ENCODE measurements around the gene CEP164.

The CEP164 gene

DNA sequence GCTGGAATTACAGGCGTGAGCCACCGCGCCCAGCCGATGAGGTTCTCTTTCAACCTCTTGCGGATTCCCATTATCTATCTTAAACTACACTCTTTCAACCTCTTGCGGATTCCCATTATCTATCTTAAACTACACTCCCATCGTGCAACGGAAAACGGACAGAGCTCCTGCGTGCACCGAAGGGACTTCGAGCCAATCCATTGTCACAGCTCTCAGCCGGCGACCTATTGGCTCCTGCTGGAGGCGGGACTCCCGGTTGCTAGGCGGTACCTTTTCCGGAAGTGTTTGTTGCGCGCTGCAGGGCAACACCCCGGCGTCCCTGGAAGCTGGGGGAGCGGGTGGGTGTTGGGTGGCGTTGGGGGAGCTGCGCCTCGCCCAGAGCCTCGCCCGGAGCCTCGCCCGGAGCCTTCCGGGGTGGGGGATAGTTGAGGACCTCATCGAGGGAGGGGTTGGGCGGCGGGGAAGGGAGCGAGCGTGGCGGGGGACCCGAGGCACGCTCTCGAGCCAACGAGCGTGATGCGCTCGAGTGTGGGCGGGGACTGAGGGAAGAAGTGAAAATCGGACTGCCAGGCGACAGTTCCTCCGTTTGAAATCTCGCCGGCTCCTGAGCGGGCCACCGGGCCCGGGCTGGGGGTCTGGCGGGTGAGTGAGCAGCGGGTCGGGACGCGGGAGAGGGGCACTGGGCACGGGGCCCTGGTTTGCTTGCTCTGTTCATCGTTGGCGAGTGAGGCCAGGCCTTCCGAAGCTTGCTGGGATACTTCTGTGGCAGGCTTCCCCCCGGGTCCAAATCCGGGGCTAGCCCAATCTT, at the start of gene CEP164:
CEP164 (plus strand) TSS at position 288 of the 808 bp plus-strand sequence. CDS start 10,733 bp downstream, outside the sequence.
- DNase-seq = peak; percentile 68

DNA sequence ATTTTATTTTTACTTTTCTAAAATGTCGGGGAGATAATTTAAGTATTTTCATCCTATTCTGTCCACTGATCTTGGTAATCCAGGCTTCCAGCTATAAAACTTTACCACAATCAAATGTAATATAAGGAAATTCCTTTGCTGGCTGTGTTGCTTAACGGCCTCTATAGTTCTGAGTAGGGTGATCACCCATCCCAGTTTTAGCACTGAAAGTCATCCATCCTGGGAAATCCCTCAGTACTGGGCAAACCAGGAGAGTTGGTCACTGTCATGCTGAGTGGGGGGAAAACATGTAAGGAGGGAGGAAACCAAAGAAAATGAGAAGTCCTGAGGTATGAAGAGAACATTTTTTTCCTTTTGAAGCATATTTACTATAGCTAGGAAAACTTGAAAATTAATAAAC, 49.3 kb upstream of the CEP164 start:
- no peak for DNase-seq

DNA sequence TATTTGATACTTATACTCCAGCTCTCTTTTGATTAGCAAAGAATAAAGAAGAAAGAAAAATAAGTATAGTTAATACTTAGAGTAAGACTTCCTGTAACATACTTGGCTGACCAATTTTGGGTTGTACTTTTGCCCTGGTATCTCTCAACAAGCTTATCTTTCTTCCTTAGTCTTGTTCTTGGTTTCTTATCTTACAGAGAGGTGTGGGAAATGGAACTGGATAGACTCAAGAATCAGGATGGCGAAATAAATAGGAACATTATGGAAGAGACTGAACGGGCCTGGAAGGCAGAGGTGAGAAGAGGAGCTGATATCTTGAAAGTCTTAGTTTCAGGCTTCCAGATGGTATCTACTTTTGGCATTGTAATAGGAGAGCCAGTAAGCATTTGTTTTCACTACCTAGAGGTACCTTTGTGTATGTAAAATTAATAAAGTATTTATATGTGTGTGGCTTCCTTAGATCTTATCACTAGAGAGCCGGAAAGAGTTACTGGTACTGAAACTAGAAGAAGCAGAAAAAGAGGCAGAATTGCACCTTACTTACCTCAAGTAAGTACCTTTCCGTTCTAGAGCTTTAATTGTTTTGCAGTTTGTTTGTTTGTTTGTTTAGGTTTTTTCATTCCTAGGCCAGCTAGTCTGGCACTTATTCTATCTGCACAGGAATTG, 47.8 kb upstream of the CEP164 start:
- DNase-seq = no peak

DNA sequence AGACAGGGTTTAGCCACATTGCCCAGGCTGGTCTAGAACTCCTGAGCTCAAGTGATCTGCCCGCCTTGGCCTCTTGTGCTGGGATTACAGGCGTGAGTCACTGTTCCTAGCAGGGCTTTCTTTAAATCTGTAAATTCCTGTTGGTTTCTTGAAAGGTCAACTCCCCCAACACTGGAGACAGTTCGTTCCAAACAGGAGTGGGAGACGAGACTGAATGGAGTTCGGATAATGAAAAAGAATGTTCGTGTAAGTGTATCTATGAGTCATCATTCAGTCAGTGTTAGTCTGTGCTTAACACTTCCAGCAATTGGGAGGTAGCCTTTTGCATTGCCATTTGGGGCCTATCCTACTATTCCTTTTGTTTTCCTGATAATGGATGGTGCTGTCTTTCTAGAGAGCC, 46.5 kb upstream of the CEP164 start:
- no peak for DNase-seq

DNA sequence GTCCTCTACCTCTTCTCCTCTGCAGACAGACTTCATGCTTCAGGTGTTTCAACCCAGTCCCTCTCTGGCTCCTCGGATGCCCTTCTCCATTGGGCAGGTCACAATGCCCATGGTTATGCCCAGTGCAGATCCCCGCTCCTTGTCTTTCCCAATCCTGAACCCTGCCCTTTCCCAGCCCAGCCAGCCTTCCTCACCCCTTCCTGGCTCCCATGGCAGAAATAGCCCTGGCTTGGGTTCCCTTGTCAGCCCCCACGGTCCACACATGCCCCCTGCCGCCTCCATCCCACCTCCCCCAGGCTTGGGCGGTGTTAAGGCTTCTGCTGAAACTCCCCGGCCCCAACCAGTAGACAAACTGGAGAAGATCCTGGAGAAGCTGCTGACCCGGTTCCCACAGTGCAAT, 45.8 kb upstream of the CEP164 start:
- no peak for DNase-seq

DNA sequence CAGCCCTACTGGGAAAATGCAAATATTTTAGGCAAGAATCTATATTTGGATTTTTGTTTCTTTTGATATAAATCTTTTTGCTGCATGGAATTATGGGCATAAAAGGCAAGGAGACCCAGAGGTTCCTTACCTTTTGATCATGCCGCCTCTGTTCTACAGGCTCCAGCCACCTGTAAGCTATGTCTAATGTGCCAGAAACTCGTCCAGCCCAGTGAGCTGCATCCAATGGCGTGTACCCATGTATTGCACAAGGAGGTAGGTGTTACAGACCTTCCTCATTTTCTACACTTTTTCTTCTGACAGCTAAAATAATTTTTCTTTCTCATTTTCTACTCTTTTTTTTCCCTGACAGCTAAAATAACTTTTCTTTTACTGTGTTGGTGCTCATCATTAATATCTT, 44.7 kb upstream of the CEP164 start:
- DNase-seq = no peak

DNA sequence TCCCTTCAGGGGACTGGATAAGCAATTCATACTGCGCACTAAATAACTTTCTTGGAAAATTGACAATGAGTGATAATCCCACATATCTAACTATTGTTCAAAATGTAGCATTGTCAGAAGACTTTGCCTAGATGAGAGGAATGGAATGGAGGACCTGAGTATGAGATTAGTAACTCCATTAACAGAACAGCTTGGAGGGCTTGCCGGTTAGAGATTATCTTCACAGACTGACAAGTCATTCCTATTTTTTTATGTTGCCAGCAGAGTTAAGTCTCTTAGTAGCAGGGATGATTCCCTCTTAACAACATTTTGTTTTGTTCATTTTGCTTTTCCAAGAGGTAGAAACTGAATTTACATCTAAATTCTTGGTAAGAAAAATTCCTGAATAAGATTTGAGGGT, 43.6 kb upstream of the CEP164 start:
- no peak for DNase-seq

DNA sequence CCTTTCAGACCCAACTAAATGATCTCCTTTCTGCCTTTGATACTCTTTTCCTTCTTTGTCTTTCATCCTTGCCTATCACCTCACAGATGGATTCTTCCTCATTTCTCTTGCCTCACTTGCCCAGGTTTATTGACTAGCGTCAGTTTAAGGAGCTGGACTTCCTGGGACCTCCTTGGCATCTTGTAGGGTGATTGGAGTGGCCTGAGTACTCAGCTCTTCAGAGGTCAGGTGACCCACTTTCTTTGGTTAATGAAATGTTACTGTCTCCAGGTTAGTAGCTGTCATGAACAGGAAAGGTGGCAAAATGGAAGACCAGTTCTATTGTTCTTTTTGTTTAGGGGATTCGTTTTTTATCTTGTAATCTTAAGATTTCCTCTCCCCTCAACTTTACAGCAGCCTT, 41.1 kb upstream of the CEP164 start:
- no peak for DNase-seq

DNA sequence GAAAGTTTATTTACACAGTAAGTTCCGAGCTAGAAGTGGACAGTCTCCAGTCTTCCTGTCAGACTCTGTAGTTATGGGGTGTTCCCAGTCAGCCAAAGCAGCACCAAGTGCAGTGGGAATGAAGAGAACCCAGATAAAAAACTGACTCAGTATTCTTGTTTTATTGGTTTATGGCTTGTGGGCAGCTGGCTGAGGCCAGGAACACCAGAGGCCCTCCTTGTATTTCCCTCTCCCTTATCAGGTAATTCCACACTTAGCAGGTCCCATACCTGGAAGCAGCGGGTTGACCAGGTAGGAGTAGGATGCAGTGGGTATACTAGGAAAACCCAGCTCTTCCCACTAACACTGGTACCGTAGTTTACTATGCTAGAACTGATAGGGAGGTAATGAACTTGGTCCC, 40.0 kb upstream of the CEP164 start:
- no peak for DNase-seq

DNA sequence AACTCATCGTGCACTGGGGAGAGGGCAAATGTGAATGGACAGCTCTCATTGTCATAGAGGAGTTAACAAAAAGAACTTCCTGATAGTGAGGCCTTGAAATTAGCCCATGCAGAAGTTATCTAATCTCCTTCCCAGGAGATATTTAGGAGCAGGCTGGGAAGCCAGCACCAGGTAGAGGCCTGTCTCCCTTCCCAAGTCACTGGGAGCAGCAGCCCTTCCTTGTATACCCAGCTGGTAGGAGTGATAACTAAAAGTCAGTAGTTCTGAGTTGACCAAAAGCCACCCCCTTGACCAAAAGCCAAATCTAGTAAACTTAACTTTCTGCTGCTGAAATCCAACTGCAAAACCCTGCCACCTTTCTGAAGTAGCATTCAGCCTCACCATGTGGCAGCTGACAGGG, 37.9 kb upstream of the CEP164 start:
- DNase-seq = no peak

DNA sequence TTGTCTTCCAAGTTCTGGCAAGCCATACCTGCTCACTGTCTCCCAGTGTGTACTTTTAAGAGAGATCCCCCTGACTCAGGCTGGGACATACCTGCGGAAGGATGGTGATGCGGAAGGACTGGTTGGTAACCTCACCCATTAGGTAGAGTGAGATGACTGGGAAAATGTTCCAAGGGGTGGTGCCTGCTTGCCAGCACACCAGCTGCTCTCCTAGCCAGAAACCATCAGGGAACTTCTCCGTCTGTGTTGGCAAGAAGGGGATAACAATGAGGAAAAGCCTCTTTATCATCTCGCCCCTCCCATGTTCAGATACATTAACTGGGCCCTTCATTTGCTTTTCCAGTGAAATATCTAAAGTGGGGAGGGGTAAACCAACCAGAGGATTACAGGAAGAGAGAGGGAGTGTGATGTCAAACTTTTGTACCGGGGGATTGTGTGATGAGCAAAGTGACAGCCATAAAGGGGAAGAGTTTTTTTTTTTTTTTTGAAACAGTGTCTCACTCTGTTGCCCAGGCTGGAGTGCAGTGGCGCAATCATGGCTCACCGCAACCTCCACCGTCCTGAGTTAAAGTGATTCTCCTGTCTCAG, 36.8 kb upstream of the CEP164 start, which contains the start of gene BACE1-AS:
BACE1-AS (plus strand) TSS at position 538 of the 588 bp plus-strand sequence.
- no peak for DNase-seq

DNA sequence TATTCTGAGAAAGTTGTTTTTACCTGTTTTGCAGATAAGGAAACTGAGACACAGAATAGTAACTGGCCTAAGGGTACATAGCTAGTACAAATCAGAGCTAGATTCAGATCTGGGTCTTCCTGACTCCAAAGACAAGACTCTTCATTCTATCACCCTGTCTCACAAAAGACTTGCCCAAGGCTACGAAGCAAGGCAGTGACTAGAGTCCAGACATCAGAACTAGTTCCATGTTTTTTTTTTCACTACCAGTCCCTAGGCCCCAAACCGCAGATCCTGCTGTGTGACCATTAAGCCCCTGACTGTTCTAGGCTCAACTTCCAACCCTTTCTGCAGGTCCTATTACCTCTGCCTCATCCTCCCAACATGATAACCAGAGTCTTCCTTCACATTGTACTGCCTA, 35.0 kb upstream of the CEP164 start:
- no peak for DNase-seq

DNA sequence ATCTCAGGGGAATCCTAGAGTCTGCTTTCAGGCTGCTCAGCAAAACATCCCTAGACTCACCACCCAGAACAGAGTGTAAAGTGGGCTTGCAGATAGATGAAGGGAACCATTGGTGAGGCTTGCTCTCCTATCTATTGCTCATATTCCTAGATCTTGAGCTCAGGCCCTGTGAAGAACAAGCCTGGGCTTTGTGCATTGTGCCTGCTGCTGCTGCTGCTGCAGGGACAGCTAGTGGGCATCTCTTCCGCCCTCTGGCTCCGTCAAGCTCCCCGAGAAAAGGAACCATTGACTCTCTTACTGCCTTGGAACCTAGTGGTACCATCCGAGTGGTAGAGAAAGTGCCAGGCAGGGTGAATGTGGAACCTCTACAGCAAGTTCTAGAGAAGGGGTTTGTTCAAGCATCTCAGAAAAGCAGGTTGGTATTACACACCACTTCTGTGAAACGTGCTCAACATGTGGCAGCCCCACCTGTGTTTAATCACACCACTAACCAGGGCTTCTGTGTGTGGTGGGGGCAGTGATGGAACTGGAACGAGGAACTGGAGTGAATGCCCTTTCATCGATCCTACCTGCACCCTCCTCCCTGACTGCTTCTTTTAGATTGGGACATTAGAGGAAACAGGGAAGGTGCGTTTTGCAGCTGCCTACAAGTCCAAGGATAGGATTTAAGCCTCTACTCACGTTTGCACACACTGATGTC, 32.1 kb upstream of the CEP164 start:
- DNase-seq = no peak

DNA sequence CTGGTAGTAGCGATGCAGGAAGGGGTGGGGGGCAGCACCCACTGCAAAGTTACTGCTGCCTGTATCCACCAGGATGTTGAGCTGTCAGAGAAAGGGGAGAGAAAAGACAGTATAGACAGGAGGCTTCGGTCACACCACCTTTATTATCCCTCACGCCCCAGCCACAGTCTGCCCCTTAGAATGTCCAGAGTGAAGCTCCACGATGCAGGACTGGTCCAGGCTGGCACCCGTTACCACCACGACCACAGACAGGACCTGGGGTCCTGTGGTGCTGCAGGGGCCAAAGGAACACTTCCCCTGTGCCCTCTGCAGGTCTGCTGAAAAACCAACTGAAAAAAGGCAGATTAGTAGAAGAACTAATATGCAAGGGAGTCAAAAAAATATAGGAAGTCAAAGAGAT, 30.8 kb upstream of the CEP164 start:
- DNase-seq = no peak

DNA sequence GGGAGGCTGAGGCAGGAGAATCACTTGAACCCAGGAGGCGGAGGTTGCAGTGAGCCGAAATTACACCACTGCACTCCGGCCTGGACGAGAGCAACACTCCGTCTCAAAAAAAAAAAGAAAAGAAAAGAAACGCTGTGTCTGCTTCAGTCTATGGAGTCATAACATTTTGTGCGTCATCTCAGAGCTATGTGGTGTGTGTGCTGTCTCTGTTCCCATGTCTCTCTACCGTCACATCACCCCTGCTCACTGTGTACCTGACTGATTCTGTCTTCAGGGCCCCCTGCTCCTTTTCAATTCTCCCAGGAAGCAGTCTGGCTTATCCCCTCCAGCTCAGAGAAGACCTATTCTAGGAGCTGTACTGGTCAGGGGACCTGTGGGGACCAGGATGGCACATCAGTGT, 29.5 kb upstream of the CEP164 start:
- DNase-seq = no peak

DNA sequence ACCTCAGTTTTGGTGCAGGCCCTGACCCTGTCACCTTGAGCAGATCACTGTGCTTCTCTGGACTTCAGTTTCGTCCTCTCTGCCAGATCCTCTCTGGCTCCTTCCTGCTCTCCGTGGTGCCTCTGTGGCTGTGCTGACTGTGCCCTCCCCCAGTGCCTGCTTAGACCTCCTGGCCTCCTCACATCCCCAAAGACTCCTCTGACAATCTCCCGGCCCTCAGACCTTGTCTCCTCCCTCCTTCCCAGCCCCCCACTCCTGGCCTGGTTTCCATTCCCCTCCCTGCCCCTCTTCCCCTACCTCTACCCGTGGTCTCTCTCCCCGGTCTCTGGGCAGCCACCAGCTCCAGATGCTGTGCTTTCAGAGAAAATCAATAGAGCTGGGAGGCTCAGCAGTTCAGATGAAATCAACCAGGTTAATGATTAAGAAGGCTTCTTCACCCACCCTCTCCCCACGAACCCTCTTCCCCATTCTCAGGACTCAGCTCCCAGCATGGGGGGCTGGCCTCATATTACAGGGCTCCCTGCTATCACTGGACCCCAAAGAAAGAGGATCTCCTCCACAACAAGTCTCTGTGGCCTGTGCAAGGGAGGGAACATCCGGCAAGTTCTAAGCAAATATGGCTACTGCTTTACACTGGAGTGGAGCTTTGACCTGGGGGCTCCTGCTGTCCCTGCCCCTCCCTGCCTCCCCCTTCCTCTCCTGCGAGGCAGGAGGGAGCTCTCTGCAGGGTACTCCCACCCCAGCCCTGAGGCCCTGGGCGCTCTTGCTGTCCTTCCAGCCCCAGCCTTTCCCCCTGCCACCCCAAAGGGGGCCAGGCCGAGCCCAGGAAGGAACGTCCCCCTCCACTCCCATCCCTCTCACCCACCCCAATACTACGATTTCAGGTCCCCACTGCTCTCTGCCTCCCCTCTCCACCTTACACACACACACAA, 28.0 kb upstream of the CEP164 start:
- no peak for DNase-seq

DNA sequence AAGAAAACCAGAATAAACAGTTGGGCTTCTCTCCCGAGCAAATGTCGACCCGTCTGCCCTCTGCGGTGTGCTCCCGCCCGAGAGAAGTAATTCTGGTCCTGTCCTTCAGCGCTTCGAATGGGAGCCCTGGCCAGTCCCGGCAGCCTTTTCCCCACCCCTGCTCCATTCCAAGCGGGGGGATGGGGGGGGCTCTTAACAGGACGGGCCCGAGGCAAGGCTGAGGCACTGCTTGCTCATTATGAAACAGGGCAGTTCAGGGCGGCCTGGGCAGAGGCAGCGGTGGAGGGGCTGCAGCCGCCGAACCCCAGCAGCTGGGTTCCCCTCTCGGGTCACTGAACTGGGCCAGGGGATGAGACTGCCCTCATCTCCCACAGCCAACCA, 27.4 kb upstream of the CEP164 start:
- no peak for DNase-seq

DNA sequence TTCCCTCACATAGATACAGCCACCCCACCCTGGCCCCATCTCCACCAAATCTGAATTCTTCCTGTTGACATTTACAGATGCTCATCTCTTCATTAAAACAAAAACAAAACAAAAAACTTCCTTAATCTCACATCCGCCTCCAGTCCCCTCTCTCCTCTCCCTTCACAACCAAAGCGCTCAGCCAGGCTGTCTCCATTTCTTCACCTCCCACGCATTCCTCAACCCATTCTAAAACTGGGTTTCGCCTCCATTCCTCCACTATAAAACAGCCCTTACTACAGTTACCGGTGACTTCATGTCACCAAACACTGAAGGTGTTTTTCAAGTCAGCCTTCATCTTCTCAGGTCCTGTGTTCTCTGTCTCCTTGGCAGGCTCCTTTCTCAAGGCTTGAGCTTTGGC, 26.9 kb upstream of the CEP164 start:
- DNase-seq = no peak

DNA sequence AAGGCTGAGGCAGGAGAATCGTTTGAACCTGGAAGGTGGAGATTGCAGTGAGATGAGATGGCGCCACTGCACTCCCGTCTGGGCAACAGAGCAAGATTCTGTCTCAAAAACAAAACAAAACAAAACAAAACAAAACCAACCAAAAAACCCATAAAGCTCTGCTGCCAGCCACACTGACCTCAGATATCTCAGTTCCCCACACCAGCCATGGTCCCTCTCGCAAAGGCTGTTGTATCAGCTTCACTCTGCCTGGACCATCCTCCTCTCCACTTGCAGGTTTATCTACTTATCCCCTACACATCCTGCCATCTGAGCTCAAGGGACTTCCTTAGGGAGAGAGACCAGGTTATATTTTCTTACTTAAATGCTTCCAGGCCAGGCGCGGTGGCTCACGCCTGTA, 25.4 kb upstream of the CEP164 start:
- no peak for DNase-seq

DNA sequence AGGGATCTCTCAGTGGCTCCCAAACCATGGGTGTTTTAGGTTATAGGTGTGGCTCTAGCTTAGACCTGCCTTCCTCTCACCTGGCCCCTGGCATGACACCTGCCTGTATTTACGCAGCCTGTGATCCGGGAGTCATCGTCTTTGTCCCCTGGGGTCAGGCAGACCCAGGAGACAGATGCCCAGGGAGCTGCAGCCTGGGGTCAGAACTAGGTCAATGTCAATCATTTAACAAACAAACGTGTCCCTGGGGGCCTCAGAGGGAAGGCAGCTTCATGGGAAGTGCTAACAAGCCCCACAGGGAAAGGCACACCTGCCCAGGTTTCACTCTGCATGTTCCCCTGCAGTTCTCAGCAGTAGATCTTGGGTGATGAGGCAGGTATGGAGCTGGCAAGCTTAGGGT, 24.6 kb upstream of the CEP164 start:
- no peak for DNase-seq

DNA sequence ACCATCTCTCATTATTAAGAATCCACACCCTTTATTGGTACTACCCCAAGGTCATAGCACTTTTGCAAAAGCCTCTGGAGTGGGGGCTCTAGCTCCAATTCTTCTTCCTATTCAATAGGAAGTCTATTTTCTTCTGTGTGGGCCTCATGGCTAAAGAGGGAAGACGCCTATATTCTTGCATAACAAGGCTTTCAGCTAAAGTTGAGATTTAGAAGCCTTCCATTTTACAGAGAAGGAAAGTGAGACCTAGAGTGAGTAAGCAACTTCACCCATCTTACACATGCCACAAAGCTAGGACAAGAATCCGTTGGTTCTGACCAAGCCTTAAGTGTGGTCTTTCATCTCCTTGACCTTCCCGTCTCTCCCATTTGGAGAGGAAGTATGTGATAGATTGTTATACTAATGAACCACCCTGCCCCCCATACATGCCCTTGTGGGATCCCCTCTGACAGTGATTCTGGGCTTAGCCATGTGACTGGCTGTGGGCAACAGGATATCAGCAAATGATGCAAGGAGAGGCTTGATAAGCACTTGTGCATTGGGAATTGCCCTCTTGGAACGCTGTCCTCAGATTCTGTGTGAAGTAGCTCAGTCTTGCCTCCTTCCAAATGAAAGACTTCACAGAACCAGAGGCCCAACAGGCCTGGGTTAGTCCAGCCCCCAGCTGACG, 23.9 kb upstream of the CEP164 start:
- no peak for DNase-seq

DNA sequence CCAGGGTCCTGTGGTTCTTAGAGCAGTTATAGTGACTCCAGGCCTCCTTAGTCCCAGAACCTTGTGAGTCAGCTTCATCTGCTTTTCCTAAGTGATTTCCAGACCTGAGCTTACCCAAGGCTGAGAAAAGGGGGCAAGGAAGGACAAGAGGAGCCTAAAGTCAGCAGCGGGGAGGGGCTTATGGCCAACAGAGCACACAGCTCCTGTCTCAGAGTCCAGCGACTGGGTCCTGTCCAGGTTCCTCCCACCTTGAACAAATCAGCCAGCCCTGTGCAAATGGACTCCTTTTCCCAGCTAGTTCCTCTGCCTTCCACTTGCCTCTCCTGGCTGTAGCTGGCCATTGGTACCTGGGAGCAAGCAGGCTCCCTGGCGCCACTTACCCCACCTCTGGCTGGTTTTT, 22.5 kb upstream of the CEP164 start:
- no peak for DNase-seq

Data from NCI-H1694 treated with DMSO at 0.1 percent for 48 hours (cell line).